ENCODE measurements around the gene TRIML2. TPM values are rescaled to one million over a fixed set of nuclear protein-coding genes. Genes with fewer than 3 reads are reported as not detected.

Gene TRIML2
- total and polyA plus RNA-seq, 9 of the 15 experiments (the other 6 are each of a cell fraction or from before 2014, with no cell fraction given), result 0.03 to 0.16 TPM; not detected in 7

DNA sequence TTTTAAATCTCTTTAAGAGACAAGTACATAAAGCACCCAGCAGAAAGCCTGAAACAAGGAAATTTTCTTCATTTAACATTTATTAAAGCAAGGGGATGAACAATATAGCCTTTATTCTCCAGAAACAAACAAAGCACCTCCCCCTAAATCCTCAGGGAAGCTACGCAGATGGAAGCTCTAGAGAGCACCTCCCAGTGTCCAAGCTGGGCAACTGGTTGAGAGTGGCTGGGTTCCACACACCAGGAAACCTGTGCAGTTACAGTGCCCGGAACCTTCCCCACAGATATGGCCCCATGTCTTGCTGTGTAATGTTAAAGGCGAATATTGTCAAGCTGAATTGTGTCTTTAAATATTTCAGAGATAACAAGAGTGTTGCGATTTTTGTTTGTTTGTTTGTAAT lies 21.0 kb upstream of the TRIML2 start:
- POLR2A ChIA-PET, result no interaction called here
- TF ChIP-seq, protein P1, sequence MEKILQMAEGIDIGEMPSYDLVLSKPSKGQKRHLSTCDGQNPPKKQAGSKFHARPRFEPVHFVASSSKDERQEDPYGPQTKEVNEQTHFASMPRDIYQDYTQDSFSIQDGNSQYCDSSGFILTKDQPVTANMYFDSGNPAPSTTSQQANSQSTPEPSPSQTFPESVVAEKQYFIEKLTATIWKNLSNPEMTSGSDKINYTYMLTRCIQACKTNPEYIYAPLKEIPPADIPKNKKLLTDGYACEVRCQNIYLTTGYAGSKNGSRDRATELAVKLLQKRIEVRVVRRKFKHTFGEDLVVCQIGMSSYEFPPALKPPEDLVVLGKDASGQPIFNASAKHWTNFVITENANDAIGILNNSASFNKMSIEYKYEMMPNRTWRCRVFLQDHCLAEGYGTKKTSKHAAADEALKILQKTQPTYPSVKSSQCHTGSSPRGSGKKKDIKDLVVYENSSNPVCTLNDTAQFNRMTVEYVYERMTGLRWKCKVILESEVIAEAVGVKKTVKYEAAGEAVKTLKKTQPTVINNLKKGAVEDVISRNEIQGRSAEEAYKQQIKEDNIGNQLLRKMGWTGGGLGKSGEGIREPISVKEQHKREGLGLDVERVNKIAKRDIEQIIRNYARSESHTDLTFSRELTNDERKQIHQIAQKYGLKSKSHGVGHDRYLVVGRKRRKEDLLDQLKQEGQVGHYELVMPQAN (IDR thresholded peaks at IDR 0.05; ENCODE audit: borderline replicate concordance), result no peak
- TF ChIP-seq CBFA2T3 (IDR thresholded peaks at IDR 0.05), result no peak
- TF ChIP-seq ZNF140 (CRISPR knock-in tag; IDR thresholded peaks at IDR 0.05), result no peak
- TF ChIP-seq POLR2B (IDR thresholded peaks at IDR 0.05; ENCODE audit: low read depth, partially characterized antibody), result no peak
- TF ChIP-seq HDAC3 (IDR thresholded peaks at IDR 0.05; ENCODE audit: borderline replicate concordance, partially characterized antibody), result no peak
- TF ChIP-seq ZFPM2 (CRISPR knock-in tag; IDR thresholded peaks at IDR 0.05), result no peak
- TF ChIP-seq NFATC3 (IDR thresholded peaks at IDR 0.05), result no peak
- TF ChIP-seq, protein P2, sequence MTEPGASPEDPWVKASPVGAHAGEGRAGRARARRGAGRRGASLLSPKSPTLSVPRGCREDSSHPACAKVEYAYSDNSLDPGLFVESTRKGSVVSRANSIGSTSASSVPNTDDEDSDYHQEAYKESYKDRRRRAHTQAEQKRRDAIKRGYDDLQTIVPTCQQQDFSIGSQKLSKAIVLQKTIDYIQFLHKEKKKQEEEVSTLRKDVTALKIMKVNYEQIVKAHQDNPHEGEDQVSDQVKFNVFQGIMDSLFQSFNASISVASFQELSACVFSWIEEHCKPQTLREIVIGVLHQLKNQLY (CRISPR knock-in tag; conservative IDR thresholded peaks at IDR 0.05), result no peak
- TF ChIP-seq, protein P3, sequence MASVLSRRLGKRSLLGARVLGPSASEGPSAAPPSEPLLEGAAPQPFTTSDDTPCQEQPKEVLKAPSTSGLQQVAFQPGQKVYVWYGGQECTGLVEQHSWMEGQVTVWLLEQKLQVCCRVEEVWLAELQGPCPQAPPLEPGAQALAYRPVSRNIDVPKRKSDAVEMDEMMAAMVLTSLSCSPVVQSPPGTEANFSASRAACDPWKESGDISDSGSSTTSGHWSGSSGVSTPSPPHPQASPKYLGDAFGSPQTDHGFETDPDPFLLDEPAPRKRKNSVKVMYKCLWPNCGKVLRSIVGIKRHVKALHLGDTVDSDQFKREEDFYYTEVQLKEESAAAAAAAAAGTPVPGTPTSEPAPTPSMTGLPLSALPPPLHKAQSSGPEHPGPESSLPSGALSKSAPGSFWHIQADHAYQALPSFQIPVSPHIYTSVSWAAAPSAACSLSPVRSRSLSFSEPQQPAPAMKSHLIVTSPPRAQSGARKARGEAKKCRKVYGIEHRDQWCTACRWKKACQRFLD (CRISPR knock-in tag; IDR thresholded peaks at IDR 0.05), result no peak
- no peak for TF ChIP-seq U2AF2 (optimal IDR thresholded peaks at IDR 0.05; ENCODE audit: low read depth, low read length)
- no peak for TF ChIP-seq ATF1 (CRISPR knock-in tag; IDR thresholded peaks at IDR 0.05)
- TF ChIP-seq ATF1 (tag; IDR thresholded peaks at IDR 0.05), result no peak

More for the DNA sequence above, 21.0 kb upstream of the TRIML2 start:
- Histone ChIP-seq H3K9me1 (ENCODE audit: control insufficient read depth, insufficient read depth, low read length) (no peaks in the 10 kb centered on the region), H3K27ac (ENCODE audit: extremely low read depth, low read depth, low read length) (no peak overlapping the region), H3K4me2 (ENCODE audit: insufficient read depth, low read length) (no peak overlapping the region), H3K4me3 (no peak overlapping the region), H3K79me2 (ENCODE audit: control insufficient read depth, insufficient read depth, low read length) (no peaks in the 10 kb centered on the region), H3K9ac (ENCODE audit: insufficient read depth in 1 of 2, low read depth in 2 of 2, low read length in 2 of 2) (no peak overlapping the region), H3K4me1 (replicated peaks in 1 of 2; ENCODE audit: control insufficient read depth in 2 of 2, insufficient read depth in 2 of 2, low read length in 2 of 2) (no peaks in the 10 kb centered on the region), H2AFZ (ENCODE audit: low read depth, low read length) (no peak overlapping the region), H3K27me3 (ENCODE audit: control insufficient read depth in 2 of 2, insufficient read depth in 2 of 2, low read length in 2 of 2) (no peaks in the 10 kb centered on the region), H4K20me1 (replicated peaks; ENCODE audit: control insufficient read depth, insufficient read depth, low read length) (no peaks in the 10 kb centered on the region), H3K9me3 (replicated peaks; ENCODE audit: control insufficient read depth, insufficient read depth, low read depth, low read length) (no peaks in the 10 kb centered on the region), H3K36me3 (ENCODE audit: control insufficient read depth, insufficient read depth, low read length) (no peaks in the 10 kb centered on the region)
- intact Hi-C loops (cut with micrococcal nuclease), result no loop called here
- FAIRE-seq, result no peak
- no peak for DNase-seq (ENCODE audit: extremely low read depth in 1 of 4, low spot score in 3 of 4)
- no TSS peak for BruUV-seq (replicated peaks)
- 0 out of 3 replicates have a peak, but pooled peaks have one; percentile 47 for ATAC-seq
- WGBS (ENCODE audit: insufficient coverage, low coverage, missing lambda C conversion rate), result 0% methylated on average over 4 of the region's 4 CpGs
- in situ Hi-C loops (cut with MboI), result no loop called here
- CTCF ChIA-PET (ENCODE audit: low intra/inter-chr PET ratio), result no interaction called here
